CD4-positive, alpha-beta T cell treated with Interleukin-17A for 4 hours (primary cell): ENCODE data around the gene PRDM10.

Experiments used
- DNase-seq: peaks from one replicate; pipeline ENCODE4 v3.0.0-alpha.2; 2020; ENCODE audit warnings: mixed read lengths

PRDM10 gene

GRCh38 chr11:130008326-130008725 lies 5.7 kb upstream of the PRDM10 start:
- DNase-seq: no peak

GRCh38 chr11:130006929-130007328 lies 4.3 kb upstream of the PRDM10 start:
- no peak for DNase-seq

- no peak for DNase-seq
These were observed 1.0 kb upstream of the PRDM10 start for GRCh38 chr11:130003717-130004001.

GRCh38 chr11:130002846-130003716 lies 446 bp upstream of the PRDM10 start:
- DNase-seq: peak; percentile 88

- DNase-seq: peak; percentile 51
These were observed 929 bp downstream of the PRDM10 start for GRCh38 chr11:130001461-130002351.

GRCh38 chr11:130000552-130001176 lies 2.0 kb downstream of the PRDM10 start:
- DNase-seq: no peak

- DNase-seq: no peak
These were observed 3.2 kb downstream of the PRDM10 start for GRCh38 chr11:129999407-129999806.

GRCh38 chr11:129998905-129999304 lies 3.7 kb downstream of the PRDM10 start:
- no peak for DNase-seq

- DNase-seq: no peak
These were observed 4.5 kb downstream of the PRDM10 start for GRCh38 chr11:129998107-129998506.

GRCh38 chr11:129997513-129997912 lies 5.1 kb downstream of the PRDM10 start:
- DNase-seq: no peak

- no peak for DNase-seq
These were observed 6.3 kb downstream of the PRDM10 start for GRCh38 chr11:129996113-129996870.

GRCh38 chr11:129995163-129995562 lies 7.5 kb downstream of the PRDM10 start:
- no peak for DNase-seq

- DNase-seq: peak; percentile 65
These were observed 10.3 kb downstream of the PRDM10 start for GRCh38 chr11:129992161-129992944.

GRCh38 chr11:129989149-129989813 lies 13.4 kb downstream of the PRDM10 start:
- DNase-seq: no peak

- no peak for DNase-seq
These were observed 14.7 kb downstream of the PRDM10 start for GRCh38 chr11:129987950-129988349.

GRCh38 chr11:129985823-129986222 lies 16.8 kb downstream of the PRDM10 start:
- no peak for DNase-seq

GRCh38 chr11:129980086-129980485 lies 22.5 kb downstream of the PRDM10 start:
- DNase-seq: no peak

GRCh38 chr11:129979046-129979605 lies 23.5 kb downstream of the PRDM10 start:
- DNase-seq: no peak

GRCh38 chr11:129978447-129978846 lies 24.2 kb downstream of the PRDM10 start:
- DNase-seq: no peak

GRCh38 chr11:129976328-129976727 lies 26.3 kb downstream of the PRDM10 start:
- no peak for DNase-seq

- DNase-seq: no peak
These were observed 27.1 kb downstream of the PRDM10 start for GRCh38 chr11:129975543-129975942.
